ENCODE measurements around the gene CCDC141. TPM values are rescaled to one million over a fixed set of nuclear protein-coding genes. Genes with fewer than 3 reads are reported as not detected.
A peak's percentile ranks its signal among the peaks of the same experiment; 100 is the strongest.

CCDC141 gene
- total and polyA plus RNA-seq, 2 of the 13 experiments (the other 11 are each of a cell fraction or from before 2014, with no cell fraction given), result not detected

- H3K27me3 ChIP-seq (ENCODE audit: control insufficient read depth in 1 of 2, insufficient read depth in 2 of 2, low read length in 2 of 2), result no peaks in the 10 kb centered on the region
- ChIA-PET POLR2A (no interaction called here), CTCF (ENCODE audit: low intra/inter-chr PET ratio, low total read pairs) (no interaction called here)
- no peak for DNase-seq (ENCODE audit: low spot score)
- H3K36me3 ChIP-seq (replicated peaks in 1 of 2; ENCODE audit: control insufficient read depth in 1 of 2, insufficient read depth in 2 of 2, low read length in 2 of 2), result no peaks in the 10 kb centered on the region
- H3K4me2 ChIP-seq (ENCODE audit: low read depth, low read length), result no peak overlapping the region
- no peak for TF ChIP-seq U2AF1 (optimal IDR thresholded peaks at IDR 0.05; ENCODE audit: low read depth, low read length)
- 0 out of 2 replicates have a peak, but pooled peaks have one; percentile 13 for TF ChIP-seq ATF7 (IDR thresholded peaks at IDR 0.05)
- TF ChIP-seq ATF7 (CRISPR knock-in tag; IDR thresholded peaks at IDR 0.05), result no peak
- no peak for TF ChIP-seq NFAT5 (CRISPR knock-in tag; IDR thresholded peaks at IDR 0.05)
- no peak for TF ChIP-seq ETV5 (CRISPR knock-in tag; IDR thresholded peaks at IDR 0.05; ENCODE audit: borderline replicate concordance)
- no peak for TF ChIP-seq LBX2 (CRISPR knock-in tag; IDR thresholded peaks at IDR 0.05; ENCODE audit: borderline replicate concordance)
- TF ChIP-seq ZBTB39 (CRISPR knock-in tag; IDR thresholded peaks at IDR 0.05), result no peak
- TF ChIP-seq ZFP41 (CRISPR knock-in tag; IDR thresholded peaks at IDR 0.05; ENCODE audit: borderline replicate concordance), result no peak
- no peaks in the 10 kb centered on the region for H4K20me1 ChIP-seq (ENCODE audit: insufficient read depth, low read length)
- intact Hi-C loops (cut with micrococcal nuclease; ENCODE audit: unreplicated experiment) (no loop called here), in situ Hi-C loops (cut with HindIII; ENCODE audit: extremely low pct_ligation_motif_present, low pct_unique_long_range_greater_than_20kb) (no loop called here)
- ATAC-seq, result no peak
- no peak for FAIRE-seq
- WGBS (ENCODE audit: low lambda C conversion rate), result under 1% methylated on average over 2 of the region's 2 CpGs
- 0 out of 2 replicates have a peak, but pooled peaks cover 6% of the 10 kb centered on the region for H3K4me1 ChIP-seq (ENCODE audit: insufficient read depth, low read length)
- no peak overlapping the region for H3K4me3 ChIP-seq (replicated peaks in 1 of 3; ENCODE audit: insufficient read depth in 1 of 3, low read depth in 2 of 3, low read length in 3 of 3)
- no peak overlapping the region for H3K9ac ChIP-seq (ENCODE audit: insufficient read depth, low read depth, low read length)
- no peaks in the 10 kb centered on the region for H3K9me3 ChIP-seq (ENCODE audit: low read length)
- H3K79me2 ChIP-seq (ENCODE audit: insufficient read depth, low read length), result no peaks in the 10 kb centered on the region
- H3K27ac ChIP-seq (ENCODE audit: extremely low read length, insufficient read depth, low read length), result no peak overlapping the region
- no peak overlapping the region for H2AFZ ChIP-seq (ENCODE audit: low read length)
- no TSS peak for BruUV-seq (replicated peaks)
These were observed 21.0 kb upstream of the CCDC141 start for GRCh38 chr2:179070895-179071294.
